NCI-H2227 treated with DMSO at 0.1 percent for 48 hours (cell line): ENCODE results near the gene INS.

Experiments used
- DNase-seq: peaks from one replicate; lab custom pipeline; 2025; lab: John Stamatoyannopoulos, UW

INS gene

GRCh38 chr11:2160736-2161259 lies at the start of gene INS:
Gene INS (minus strand): TSS chr11:2161209. CDS start chr11:2160971, 238 bp downstream.
- DNase-seq: no peak

DNA sequence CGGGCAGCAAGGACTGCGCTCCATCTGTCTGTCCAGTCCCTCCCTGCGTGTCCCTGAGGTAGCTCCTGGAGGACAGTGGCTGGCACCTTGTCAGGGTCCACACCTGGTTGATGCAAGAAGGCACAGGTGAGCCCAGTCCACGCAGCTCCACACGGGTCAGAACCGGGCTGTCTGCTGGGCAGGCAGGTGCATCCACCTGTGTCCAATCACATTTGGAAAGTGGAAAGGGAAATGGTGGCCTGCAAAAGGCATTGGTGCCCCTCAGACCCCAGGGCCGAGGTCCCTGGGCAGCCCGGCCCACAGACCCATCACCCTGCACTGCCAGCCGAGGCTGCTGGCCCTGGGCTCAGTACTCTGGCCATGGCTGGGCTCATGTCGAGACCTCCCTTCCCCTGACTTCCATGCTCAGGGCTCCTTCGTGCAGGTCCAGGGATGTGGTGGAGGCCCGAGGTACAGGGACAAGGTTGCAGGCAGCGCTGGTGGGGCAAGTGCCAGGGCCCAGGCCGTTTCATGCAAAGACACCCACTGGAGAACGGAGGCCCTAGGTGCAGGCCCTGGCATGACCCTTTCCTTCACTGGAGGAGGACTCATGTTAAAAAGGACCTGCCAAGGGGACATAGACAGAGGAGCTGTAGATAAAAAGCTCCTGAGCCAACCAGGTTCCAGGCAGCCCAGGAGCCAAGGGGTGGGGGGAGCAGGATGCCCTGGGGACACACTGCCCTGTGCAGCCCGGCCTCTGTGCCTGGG lies 49.5 kb upstream of the INS start:
- DNase-seq: no peak

DNA sequence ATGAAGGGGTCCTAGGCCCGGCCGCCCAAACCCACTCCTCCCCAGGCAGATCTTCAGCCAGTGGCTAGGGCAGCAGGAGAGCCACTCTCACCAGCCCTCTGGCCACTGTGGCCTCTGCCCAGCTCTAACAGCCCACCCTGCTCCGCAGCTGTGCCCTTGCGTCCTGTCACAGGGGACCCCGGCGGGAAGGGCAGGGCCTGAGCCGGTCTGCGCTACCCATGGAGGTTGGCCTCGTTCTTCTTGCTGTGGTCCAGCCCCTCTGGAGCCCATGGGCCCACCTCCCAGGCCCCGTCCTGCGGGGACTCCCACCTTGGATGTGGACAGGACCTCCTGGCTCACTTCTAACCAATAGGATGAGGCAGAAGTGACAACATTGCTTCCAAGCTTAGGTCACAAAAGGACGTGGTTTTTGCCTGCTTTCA lies 48.9 kb upstream of the INS start:
- no peak for DNase-seq

DNA sequence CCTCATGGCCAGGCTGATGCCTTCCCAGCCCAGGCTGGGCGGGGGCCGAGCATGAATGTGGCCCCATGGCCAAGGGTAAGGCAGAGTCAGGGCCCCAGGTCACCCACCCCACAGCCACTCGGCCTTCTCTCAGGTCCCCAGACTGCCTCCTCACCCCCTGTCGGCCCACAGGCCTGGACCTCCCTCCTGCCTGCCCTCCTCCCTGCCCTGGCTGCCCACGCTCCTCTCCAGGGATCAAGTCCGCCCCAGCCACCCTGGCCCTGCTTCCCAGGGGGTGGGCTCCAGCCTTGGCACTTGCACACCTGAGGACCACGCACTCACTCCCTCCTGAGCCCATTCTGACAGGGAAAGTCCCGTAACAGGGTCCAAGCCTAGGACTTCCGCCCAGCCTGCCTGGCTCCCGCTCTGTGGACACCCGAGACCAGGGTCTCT lies 48.4 kb upstream of the INS start:
- DNase-seq: no peak

DNA sequence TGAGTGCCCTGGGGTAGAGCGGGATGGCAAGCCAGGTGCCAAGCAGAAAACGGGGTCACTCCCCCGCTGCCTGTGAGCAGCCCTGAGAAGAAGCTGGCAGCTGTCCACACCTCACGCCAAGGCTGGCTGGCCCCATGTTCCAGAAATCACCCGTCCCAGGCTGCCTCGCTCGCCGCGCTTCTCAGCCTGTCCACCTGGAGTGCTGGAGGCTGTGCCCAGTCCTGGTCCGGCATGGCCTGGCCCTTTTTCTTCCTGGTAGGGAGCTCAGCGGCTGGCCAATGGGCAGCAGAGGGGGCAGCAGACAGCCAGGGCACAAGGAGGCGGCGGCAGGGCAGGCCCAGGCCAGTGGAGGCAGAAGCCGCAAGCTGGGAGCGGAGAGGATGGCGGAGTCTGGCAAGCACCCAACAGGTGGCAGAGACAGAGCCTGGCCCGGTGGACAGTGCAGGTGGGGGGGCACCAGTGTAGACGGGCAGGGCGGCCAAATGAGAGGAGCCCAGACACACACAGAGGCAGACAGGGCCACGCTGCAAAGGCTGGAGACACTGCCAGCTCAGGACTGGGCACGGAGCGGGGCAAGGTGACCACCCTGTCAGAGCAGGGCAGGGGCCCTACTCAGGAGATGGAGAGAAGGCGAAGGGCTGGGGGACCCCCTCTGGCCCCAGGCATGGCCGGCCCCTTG lies 47.8 kb upstream of the INS start:
- no peak for DNase-seq

- no peak for DNase-seq
These were observed 47.0 kb upstream of the INS start for GRCh38 chr11:2207773-2208621.

- no peak for DNase-seq
These were observed 46.2 kb upstream of the INS start for GRCh38 chr11:2207212-2207611.

- no peak for DNase-seq
These were observed 45.1 kb upstream of the INS start for GRCh38 chr11:2205981-2206690.

- no peak for DNase-seq
These were observed 44.3 kb upstream of the INS start for GRCh38 chr11:2205214-2205720.

- DNase-seq: no peak
These were observed 43.6 kb upstream of the INS start for GRCh38 chr11:2204361-2205213.

DNA sequence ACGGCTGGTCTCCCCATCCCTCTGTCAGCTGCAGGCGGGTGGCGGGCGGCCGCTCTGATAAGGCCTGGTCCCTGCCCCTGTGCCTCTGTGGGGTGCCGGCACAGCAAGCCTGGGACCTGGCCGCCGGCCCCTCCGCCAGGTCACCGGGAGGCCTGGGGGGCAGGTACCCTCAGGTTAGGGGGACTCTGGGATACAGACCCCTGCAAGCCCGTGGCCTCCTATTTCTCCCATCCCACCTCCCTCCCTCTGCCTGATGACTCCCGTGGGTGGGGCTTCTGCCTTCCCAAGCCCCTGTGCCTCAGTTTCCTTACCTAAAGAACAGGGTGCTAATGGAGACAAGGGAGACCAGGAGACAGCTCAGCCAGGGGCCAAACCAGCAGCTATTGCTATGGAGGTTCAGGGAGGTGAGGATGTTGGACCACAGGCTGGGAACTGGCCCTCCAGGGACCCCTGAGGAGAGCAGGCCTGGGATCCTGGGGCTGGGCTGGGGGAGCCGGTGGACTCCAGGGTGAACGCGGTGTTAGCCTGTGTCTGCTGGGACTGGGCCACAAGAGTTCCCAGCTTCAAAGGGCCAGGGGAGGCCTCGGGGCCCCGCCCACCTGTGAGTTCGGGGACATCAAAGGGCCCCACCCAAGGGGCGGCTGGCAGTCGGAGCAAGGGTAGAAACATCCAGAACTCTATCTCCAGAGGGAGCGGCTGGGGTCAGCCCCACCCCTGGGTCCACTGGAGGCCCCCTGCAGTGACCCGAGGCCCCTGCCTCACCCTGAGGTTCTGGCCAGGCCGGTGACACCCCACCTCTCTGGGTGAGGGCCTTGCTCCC lies 42.6 kb upstream of the INS start:
- no peak for DNase-seq

DNA sequence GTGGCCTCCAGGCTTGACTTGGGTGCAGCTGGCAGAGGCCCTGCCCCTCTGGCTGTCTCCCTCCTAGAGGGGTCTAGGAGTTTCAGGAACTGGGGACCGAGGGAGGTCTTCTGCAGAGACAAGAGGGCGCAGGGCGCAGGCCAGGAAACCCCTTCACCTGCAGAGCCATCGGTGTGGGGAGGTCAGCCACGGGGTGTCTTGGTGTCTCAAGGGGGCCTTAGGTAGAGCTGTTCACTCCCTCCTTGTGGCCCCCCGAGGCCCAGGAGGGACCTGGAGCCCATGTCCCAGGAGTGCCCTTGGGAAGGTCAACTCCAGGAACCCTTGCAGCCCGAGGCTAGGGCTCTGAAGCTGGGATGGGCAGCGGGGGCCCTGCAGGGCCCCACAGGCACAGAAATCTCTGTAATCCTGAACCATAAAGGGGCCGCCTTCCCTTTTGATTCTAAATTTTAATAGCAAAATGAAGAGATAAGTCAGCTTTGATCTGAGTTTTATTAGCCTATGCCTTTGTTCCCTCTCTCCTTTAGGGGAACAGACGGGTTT lies 42.0 kb upstream of the INS start:
- no peak for DNase-seq

- DNase-seq: no peak
These were observed 41.3 kb upstream of the INS start for GRCh38 chr11:2202071-2202899.

DNA sequence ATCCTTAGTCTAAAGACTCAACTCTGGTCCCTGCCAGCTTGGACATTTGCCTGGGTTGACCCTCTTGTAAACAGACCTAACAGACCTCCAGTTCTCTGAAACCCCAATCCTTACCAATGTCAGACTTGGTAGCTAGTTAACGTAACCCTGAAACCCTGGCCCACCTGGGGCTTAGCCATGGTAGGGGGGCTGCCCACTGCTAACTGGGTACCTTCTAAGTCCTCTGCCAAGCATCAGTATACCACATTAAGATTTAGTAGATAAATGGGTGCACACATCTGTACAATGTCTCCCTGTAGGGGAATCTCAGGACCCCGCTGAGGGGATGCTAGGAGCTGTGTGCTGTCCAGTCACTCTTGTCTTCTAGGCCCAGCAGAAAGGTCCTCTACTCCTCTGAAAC lies 40.5 kb upstream of the INS start:
- DNase-seq: no peak

DNA sequence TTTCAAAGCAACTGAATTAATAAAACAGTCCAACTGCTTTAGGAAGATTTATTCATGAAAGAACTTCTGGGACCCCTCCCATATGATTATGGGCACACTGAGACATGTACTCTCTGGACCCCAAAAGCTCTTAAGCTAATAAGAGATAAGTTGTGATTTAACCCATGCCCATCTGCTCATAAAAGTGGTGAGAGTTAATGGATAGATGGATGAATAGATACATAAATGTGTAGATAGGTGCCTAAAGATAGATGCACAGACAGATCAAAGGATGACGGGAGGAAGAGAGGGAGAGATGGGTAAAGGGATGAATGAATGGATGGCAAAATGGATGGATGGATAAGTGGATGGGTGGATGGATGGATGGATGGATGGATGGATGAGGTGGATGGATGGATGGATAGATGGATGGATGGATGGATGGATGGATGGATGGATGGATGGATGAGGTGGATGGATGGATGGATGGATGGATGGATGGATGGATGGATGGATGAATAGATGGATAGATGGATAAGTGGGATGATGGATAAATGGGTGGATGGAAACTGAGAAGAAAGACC lies 40.0 kb upstream of the INS start:
- no peak for DNase-seq

GRCh38 chr11:2200536-2200935 lies 39.5 kb upstream of the INS start:
- no peak for DNase-seq

DNA sequence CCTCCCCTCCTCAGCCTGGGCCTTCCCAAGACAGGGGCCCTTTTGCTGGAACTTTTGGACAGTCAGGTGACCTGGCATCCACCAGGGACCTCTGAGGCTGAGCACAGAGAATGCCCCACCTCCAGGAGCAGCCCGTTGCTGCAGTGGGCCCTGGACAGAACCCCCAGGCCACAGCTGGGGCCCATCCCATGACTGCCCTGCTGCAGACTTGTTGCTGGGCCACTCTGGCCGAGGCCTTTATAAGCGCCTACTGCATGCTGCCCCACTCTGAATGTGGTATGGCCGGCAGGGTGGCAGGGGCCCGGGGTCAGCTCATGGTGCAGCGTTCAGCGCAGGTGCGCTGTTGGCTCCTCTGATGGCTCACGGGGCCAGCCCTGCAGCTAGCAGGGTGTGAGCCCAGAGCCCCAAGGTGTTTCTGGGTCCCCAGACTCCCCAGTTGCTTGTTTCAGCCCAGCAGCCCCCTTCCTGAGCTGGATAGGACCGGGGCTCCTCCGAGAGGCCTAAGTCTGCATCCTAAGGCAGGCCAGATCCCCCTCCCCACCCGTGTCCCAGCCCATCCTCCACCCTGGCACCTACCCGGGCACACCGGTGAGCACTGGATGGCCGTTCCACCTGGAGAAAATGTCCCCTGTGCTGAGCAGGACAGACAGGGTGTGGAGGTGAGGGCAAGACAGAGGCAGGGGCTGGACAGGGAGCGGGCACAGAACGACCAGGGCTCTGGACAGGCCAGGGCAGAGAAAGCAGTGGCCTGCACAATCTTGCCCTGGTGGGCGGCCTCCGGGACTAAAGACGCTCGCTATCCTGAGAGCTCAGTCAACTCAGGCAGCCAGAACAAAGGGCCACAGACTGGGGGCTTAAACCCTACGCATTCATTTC lies 38.7 kb upstream of the INS start:
- no peak for DNase-seq
